CD1c-positive myeloid dendritic cell (primary cell): ENCODE measurements around the gene GADD45G.

Experiments used
- DNase-seq: peaks from one replicate; pipeline ENCODE4 v3.0.0-alpha.2; 2016; ENCODE audit errors: extremely low spot score

The GADD45G gene

GRCh38 chr9:89609426-89610006 is 4.7 kb downstream of the GADD45G start:
- DNase-seq, result no peak

GRCh38 chr9:89610391-89610925 is 5.6 kb downstream of the GADD45G start:
- DNase-seq, result no peak

- no peak for DNase-seq
Observed at GRCh38 chr9:89611425-89611824, 6.6 kb downstream of the GADD45G start.

GRCh38 chr9:89612566-89613278 is 7.9 kb downstream of the GADD45G start:
- DNase-seq, result no peak

GRCh38 chr9:89613912-89614892 is 9.4 kb downstream of the GADD45G start:
- DNase-seq, result no peak

GRCh38 chr9:89615661-89616060 is 10.8 kb downstream of the GADD45G start:
- DNase-seq, result no peak

- DNase-seq, result no peak
Observed at GRCh38 chr9:89616411-89616810, 11.6 kb downstream of the GADD45G start.

GRCh38 chr9:89617978-89618377 is 13.2 kb downstream of the GADD45G start:
- no peak for DNase-seq

GRCh38 chr9:89619019-89619418 is 14.2 kb downstream of the GADD45G start:
- DNase-seq, result no peak

- DNase-seq, result no peak
Observed at GRCh38 chr9:89619424-89620138, 14.8 kb downstream of the GADD45G start.

GRCh38 chr9:89621031-89621430 is 16.2 kb downstream of the GADD45G start:
- DNase-seq, result no peak

- no peak for DNase-seq
Observed at GRCh38 chr9:89621676-89622075, 16.9 kb downstream of the GADD45G start.

- no peak for DNase-seq
Observed at GRCh38 chr9:89622933-89623861, 18.4 kb downstream of the GADD45G start.

GRCh38 chr9:89623925-89624420 is 19.2 kb downstream of the GADD45G start:
- DNase-seq, result peak; percentile 75

- DNase-seq, result no peak
Observed at GRCh38 chr9:89625721-89626687, 21.2 kb downstream of the GADD45G start.

GRCh38 chr9:89626741-89627265 is 22.0 kb downstream of the GADD45G start:
- no peak for DNase-seq

- no peak for DNase-seq
Observed at GRCh38 chr9:89628601-89629000, 23.8 kb downstream of the GADD45G start.

- no peak for DNase-seq
Observed at GRCh38 chr9:89629081-89629976, 24.5 kb downstream of the GADD45G start.
